Right ventricle myocardium inferior (tissue), 1 donor: ENCODE measurements around the gene FARS2. TPM values are rescaled to one million over a fixed set of nuclear protein-coding genes. Genes with fewer than 3 reads are reported as not detected.

Experiments
- ATAC-seq: fragments of 200-7000 bp; cut with Tn5 transposase; one replicate; pipeline ENCODE4 v1.9.1; 2020; ENCODE audit warnings: mild to moderate bottlenecking, moderate library complexity
- DNase-seq: peaks from one replicate; pipeline ENCODE4 v3.0.0; 2021; ENCODE audit errors: missing footprints
- intact Hi-C: fragments of 100-400 bp; cut with DNase I; formaldehyde crosslinking; loops from one replicate; pipeline ENCODE4 v1.11.0; 2022
- total RNA-seq: library from RNA; stranded (reverse); fragmentation: NEBNext Ultra II Directional; extraction: Animal tissue kit (Norgen Biotek cat#: 25700); gene quantifications from one replicate; pipeline ENCODE4 v1.2.1, GENCODE V29; 2021
- donor health status: DM: no; HTN: yes; CAD: no; lungs with severe emphysema.

FARS2 gene
- total RNA-seq, 1 donor from 2014 or later = 20.5 TPM

- DNase-seq (no peak), ATAC-seq (no peak)
- intact Hi-C loops = loop anchor here (1.0 to 5.0 kb wide), 3 partner anchors 89 to 246 kb away; no protein-coding TSS in a partner anchor
Observed at GRCh38 chr6:5303682-5304081, 42.4 kb downstream of the FARS2 start.

DNA sequence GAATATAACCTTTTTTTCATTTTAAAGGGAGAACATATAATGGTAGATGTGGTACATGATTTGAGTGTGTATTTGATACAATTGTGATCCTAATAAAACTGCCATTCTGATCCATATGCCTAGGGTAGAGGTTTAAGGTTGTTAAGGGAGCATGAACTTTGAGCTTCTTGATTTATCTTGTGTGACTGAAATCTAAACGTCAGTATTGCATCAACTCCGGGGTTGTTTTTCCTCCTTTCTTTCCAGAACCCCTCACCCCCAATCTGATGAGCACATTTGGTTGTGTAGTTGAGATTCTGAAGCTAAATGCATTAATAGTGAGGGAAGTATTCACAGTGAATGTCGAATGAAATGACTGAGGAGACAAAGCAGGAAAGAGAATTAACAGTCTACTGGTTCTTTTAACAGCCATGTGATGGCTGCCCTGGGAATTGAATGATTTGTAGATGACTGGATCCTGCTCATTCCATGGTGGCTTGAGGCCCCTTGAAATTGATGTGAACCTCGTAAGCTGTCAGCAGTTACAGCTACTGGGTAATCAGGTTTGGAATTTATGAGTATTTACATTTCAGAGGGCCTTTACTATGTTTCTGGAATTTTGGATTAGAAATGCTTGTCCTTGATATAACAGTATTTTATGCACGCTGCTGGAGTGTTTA, 44.8 kb downstream of the FARS2 start:
- ATAC-seq (no peak), DNase-seq (no peak)
- intact Hi-C loops = loop anchor here (2.0 kb wide), 1 partner anchor 163 kb away; no protein-coding TSS in a partner anchor

- intact Hi-C loops = no loop called here
- DNase-seq (no peak), ATAC-seq (no peak)
Observed at GRCh38 chr6:5307058-5307457, 45.7 kb downstream of the FARS2 start.

GRCh38 chr6:5308066-5308465, 46.8 kb downstream of the FARS2 start:
- DNase-seq (no peak), ATAC-seq (no peak)
- intact Hi-C loops = no loop called here

DNA sequence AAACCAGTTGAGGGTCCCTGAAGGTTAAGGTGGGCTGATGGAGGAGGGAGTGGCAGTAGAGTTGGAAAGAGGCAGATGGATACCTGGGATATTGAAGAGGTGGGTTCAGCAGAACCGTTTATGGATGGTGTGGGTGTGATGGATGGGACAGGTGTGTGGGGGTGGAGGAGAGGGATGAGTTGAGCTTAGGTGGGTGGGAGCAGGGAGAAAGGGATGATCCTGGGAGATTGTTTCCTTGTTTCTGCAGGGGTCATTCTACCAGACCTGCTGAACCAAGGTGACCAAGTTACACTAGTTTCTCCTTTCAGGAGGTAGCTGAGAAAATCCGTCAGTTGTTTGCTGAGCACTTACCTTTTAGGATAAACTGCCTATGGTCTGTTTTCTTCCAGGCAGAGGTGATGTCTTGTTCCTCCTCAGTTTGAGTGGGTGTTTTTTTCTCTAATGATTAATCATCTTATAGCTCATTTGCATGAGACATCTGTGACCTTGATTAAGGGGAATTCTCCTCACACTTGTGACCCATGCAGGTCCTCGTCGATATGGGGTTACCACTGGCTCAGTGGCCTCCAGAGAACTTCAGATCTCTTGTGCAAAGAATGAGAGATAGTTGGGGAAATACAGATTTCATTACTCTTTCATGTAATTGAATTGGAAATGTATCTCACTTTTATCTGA, 53.0 kb downstream of the FARS2 start:
- intact Hi-C loops = no loop called here
- ATAC-seq = no peak
- no peak for DNase-seq

DNA sequence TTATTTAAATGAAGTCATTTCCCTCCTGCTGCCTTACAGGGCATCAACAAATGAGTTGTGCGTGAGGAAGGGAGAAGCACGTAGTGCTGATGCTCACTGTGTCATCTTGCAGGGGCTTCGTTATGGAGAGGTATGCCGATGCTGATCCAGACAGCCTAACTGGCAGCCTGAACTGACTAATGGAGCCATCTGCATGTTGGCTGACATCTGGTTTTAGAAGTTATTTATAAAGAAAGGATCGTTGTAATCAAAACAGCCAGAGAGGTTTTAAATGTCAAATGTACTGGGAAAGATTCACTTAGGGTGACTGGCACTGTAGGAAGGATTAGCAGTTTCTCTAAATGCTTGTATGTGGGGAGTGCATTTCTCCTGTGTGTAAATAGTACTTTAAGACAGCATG, 54.6 kb downstream of the FARS2 start:
- intact Hi-C loops = no loop called here
- peak; percentile 62 for ATAC-seq
- DNase-seq = no peak

DNA sequence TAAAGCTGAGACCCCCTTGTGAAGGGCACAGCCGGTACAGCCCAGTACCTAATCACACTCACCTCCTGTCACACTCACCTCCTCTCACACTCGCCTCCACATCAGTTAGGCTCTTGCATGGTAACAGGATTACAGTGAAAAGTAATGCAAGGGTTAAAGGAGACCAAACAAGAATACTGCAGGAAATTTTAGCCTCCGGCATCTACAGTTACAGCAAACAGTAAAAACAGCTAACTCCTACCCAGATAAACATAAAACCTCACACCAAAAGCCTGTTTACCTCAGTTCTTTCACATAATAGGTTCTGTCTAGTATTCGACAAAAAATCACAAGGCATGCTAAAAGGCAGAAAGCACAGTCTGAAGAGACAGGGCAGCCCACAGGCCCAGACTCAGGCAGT, 55.6 kb downstream of the FARS2 start:
- ATAC-seq (no peak), DNase-seq (no peak)
- intact Hi-C loops = no loop called here

- intact Hi-C loops = no loop called here
- no peak for DNase-seq
- ATAC-seq = no peak
Observed at GRCh38 chr6:5318617-5319272, 57.4 kb downstream of the FARS2 start.

GRCh38 chr6:5323979-5324378, 62.7 kb downstream of the FARS2 start:
- intact Hi-C loops = no loop called here
- DNase-seq = no peak

DNA sequence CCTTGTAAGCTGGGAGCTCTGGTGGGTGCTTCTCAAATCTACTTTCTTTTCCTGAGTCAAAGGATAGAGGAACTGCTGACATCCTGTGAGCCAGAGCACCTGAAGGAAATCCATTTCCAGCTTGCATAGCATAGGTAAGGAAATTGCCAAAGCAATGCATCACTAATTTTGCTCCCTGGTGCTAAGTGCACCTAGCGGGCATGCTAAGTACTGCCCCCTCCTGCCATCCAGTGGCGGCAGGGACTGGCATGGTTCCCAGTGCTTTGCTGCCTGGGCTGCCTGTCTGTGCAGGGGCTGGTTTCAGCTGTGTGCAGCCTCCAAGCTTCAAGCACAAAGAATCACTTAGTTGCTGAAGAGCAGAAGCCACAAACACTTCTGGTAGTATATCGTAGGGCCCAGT, 63.9 kb downstream of the FARS2 start:
- intact Hi-C loops = no loop called here
- DNase-seq (no peak), ATAC-seq (no peak)

More at GRCh38 chr6:5323979-5324378, 62.7 kb downstream of the FARS2 start:
- ATAC-seq = no peak

GRCh38 chr6:5326022-5326641, 64.8 kb downstream of the FARS2 start:
- intact Hi-C loops = no loop called here
- ATAC-seq = no peak
- no peak for DNase-seq

- intact Hi-C loops = no loop called here
- ATAC-seq (no peak), DNase-seq (no peak)
Observed at GRCh38 chr6:5328800-5329199, 67.5 kb downstream of the FARS2 start.

DNA sequence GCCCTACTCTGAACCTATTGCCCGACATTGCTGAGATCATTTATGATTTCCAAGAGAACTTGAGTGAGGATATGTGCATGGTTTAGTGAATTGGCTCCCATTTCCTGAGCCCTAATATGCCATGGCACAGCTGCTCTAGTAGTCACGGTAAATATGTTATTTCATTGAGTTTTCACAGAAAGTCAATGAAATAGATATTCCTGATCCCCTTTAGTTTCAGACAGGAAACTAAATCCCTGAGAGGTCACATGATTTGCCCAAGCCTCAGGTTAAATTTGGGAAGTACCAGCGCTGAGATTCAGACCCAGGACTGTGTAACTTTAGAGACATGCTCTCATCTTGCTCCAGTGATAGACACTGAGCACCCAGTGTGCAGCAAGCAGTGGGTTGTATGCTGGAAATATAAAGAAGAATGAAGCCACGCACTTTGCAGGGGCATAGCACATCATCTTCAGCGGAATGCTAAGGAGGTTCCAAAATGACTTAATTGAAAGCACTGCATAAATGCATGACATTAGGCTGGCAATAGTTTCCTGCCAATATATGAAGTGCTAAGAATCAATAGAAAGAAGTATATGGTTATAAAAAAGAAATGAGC, 70.6 kb downstream of the FARS2 start:
- DNase-seq (no peak), ATAC-seq (no peak)
- intact Hi-C loops = no loop called here

DNA sequence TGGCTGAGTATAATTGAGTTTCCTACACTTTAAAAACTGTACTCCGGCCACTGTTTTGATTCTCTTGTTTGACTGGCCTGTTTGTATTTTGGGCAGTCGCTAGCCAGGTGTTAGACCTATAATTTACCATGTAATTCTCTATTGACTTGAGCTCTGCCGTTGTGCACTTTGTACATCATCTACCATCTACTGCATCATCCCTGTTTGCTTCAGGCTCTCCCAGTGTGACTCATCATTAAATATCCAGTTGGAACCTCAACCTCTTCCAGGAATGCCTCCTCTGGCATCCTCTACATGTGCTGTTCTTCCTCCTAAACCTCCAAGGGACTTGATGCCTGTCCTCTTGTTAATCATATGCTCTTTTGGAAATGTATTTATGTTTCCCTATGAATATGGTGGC, 72.3 kb downstream of the FARS2 start:
- DNase-seq (no peak), ATAC-seq (no peak)
- intact Hi-C loops = no loop called here

GRCh38 chr6:5334341-5334740, 73.0 kb downstream of the FARS2 start:
- ATAC-seq = no peak

DNA sequence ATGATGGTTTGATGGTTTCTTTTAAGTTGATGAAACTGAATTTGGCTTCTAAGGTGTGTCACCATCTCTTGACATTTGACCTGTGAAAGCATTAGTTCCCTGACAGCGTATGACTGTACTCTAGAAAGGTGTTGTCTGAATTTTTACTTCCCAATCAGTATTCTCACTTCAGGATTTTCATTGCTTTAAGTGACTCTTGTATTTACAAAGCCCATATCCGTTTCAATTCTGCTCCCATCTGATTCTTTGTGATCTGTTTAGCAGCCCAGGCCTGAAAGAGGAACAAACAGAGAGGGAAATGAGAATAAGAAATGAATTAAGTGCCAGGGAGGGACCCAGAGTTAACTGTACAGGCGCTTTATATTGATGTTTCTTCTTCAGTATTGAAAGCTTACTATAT, 73.7 kb downstream of the FARS2 start:
- intact Hi-C loops = no loop called here
- no peak for DNase-seq
- ATAC-seq = no peak

More at GRCh38 chr6:5334341-5334740, 73.0 kb downstream of the FARS2 start:
- no peak for DNase-seq
- intact Hi-C loops = no loop called here

- no peak for DNase-seq
- no peak for ATAC-seq
- intact Hi-C loops = no loop called here
Observed at GRCh38 chr6:5337573-5337972, 76.3 kb downstream of the FARS2 start.

GRCh38 chr6:5338177-5338960, 77.1 kb downstream of the FARS2 start:
- intact Hi-C loops = no loop called here
- no peak for DNase-seq
- no peak for ATAC-seq

- intact Hi-C loops = no loop called here
- no peak for DNase-seq
- ATAC-seq = peak; percentile 16
Observed at GRCh38 chr6:5339786-5340185, 78.5 kb downstream of the FARS2 start.
